NOMO-1 (cell line): ENCODE measurements around the gene ELF1.
A peak's percentile ranks its signal among the peaks of the same experiment; 100 is the strongest.
"Not testable (repeated sequence)": the region's sequence is repeated elsewhere in the genome, so short reads cannot be mapped to it uniquely, and the experiment has no call there.

Source experiments
- DNase-seq, 2 experiments: peaks; one replicate each; lab custom pipeline; 2025; ENCODE audit not compliant: unreplicated experiment in 2 of 2; lab: John Stamatoyannopoulos, UW

ELF1 gene

GRCh38 chr13:41048640-41049039, 29.5 kb upstream of the ELF1 start:
- DNase-seq = no peak

GRCh38 chr13:41042419-41042818, 23.3 kb upstream of the ELF1 start:
- DNase-seq = not testable (repeated sequence)

GRCh38 chr13:41040584-41041334, 21.6 kb upstream of the ELF1 start:
- DNase-seq = no peak

GRCh38 chr13:41039746-41040145, 20.6 kb upstream of the ELF1 start:
- DNase-seq = no peak

- DNase-seq = not testable (repeated sequence)
These were observed 17.4 kb upstream of the ELF1 start for GRCh38 chr13:41036557-41036956.

- no peak for DNase-seq
These were observed 15.8 kb upstream of the ELF1 start for GRCh38 chr13:41034881-41035280.

GRCh38 chr13:41034382-41034781, 15.3 kb upstream of the ELF1 start:
- DNase-seq = no peak

- DNase-seq = no peak
These were observed 13.7 kb upstream of the ELF1 start for GRCh38 chr13:41032691-41033376.

GRCh38 chr13:41029629-41030028, 10.5 kb upstream of the ELF1 start:
- no peak for DNase-seq

- DNase-seq = no peak
These were observed 8.9 kb upstream of the ELF1 start for GRCh38 chr13:41028051-41028450.

GRCh38 chr13:41026788-41027187, 7.7 kb upstream of the ELF1 start:
- DNase-seq = no peak

- DNase-seq = no peak
These were observed 6.4 kb upstream of the ELF1 start for GRCh38 chr13:41025518-41025917.

GRCh38 chr13:41019578-41020347, 647 bp upstream of the ELF1 start:
- DNase-seq = no peak

GRCh38 chr13:41018602-41018948, 541 bp downstream of the ELF1 start:
- no peak for DNase-seq

- no peak for DNase-seq
These were observed 1.1 kb downstream of the ELF1 start for GRCh38 chr13:41017817-41018601.

GRCh38 chr13:41017159-41017558, 2.0 kb downstream of the ELF1 start:
- peak; percentile 36 to 66 for DNase-seq

GRCh38 chr13:41015920-41016319, 3.2 kb downstream of the ELF1 start:
- no peak for DNase-seq

GRCh38 chr13:41013835-41014234, 5.3 kb downstream of the ELF1 start:
- no peak for DNase-seq

GRCh38 chr13:41012536-41012935, 6.6 kb downstream of the ELF1 start:
- no peak for DNase-seq

- DNase-seq = no peak
These were observed 7.6 kb downstream of the ELF1 start for GRCh38 chr13:41011382-41011956.
